HG03280 (cell line): ENCODE measurements around the gene FXYD3.
"Not testable (repeated sequence)": the region's sequence is repeated elsewhere in the genome, so short reads cannot be mapped to it uniquely, and the experiment has no call there.

Source experiments
- ATAC-seq: cut with Tn5 transposase; IDR thresholded peaks from one replicate; pipeline ENCODE4 v1.9.1; 2021; ENCODE audit warnings: mild to moderate bottlenecking, moderate library complexity; ENCODE audit not compliant: unreplicated experiment

The FXYD3 gene

DNA sequence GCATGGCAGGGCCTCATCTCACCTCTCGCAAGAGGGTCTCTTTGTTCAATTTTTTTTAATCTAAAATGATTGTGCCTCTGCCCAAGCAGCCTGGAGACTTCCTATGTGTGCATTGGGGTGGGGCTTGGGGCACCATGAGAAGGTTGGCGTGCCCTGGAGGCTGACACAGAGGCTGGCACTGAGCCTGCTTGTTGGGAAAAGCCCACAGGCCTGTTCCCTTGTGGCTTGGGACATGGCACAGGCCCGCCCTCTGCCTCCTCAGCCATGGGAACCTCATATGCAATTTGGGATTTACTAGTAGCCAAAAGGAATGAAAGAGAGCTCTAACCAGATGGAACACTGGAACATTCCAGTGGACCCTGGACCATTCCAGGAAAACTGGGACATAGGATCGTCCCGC is 8.0 kb downstream of the FXYD3 start:
- ATAC-seq, result no peak

- no peak for ATAC-seq
Measured at GRCh38 chr19:35124098-35125060, 8.8 kb downstream of the FXYD3 start.

DNA sequence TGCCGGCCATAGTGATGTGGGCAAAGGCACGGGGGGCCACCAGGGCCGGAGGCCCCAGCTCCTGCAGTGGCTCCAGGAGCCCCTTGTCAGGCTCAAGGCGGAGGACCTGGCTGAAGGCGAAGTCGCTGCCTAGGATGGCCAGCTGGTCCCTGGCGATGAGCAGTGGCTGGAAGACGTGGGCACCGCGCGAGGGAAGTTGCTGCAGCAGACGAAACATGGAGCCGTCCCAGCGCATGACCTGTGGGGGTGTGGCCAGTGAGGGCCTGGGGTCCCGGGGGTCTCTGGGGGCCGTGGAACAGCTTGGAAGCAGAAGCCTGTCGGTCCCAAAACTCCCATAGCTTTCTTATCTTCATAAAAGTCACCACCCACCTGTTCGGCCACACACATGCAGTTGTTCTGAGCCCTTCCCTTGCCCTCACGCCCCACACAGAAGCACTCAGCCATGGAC is 9.7 kb downstream of the FXYD3 start:
- no peak for ATAC-seq

GRCh38 chr19:35125749-35126623 is 10.4 kb downstream of the FXYD3 start:
- ATAC-seq, result no peak

DNA sequence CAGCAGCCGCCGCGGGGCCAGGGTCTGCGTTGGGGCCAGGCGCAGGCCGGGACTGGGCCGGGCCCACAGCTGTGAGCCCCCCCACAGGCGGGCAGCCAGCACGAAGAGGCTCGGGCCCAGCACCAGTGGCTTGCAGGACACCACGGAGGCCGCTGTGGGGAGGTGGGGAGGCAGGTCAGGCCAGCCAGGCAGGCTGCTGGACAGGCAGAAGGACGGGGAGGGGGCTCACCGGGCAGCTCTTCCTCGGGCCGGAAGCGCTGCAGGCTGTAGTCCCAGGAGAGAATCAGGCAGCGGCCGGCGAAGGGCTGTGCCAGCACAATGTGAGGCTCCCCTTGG is 11.0 kb downstream of the FXYD3 start:
- no peak for ATAC-seq

- no peak for ATAC-seq
Measured at GRCh38 chr19:35127871-35128270, 12.2 kb downstream of the FXYD3 start.

DNA sequence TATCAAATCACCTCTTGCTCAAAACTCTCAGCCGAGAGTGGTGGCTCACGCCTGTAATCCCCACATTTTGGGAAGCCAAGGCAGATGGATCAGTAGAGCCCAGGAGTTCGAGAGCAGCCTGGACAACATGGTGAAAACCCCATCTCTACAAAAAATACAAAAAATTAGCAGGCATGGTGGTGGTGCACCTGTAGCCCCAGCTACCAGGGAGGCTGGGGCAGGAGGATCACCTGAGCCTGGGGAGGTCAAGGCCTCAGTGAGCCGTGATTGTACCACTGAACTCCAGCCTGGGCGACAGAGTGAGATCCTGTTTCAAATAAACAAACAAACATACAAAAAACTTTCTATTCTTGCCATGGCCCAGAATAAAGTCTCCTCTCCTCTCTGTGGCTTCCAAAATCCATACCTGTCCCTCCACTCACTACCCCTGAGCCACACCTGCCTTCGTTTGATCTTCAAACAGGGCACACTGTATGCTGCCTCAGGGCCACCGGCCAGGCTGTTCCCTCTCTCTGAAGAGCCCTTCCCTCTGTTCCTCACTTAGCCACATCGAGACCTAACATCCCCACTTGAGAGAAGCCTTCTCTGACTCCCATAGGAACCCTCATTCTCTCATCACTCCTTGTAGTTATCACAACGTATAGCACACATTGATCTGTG is 12.9 kb downstream of the FXYD3 start:
- ATAC-seq, result no peak

- not testable (repeated sequence) for ATAC-seq
Measured at GRCh38 chr19:35129724-35130274, 14.2 kb downstream of the FXYD3 start.

DNA sequence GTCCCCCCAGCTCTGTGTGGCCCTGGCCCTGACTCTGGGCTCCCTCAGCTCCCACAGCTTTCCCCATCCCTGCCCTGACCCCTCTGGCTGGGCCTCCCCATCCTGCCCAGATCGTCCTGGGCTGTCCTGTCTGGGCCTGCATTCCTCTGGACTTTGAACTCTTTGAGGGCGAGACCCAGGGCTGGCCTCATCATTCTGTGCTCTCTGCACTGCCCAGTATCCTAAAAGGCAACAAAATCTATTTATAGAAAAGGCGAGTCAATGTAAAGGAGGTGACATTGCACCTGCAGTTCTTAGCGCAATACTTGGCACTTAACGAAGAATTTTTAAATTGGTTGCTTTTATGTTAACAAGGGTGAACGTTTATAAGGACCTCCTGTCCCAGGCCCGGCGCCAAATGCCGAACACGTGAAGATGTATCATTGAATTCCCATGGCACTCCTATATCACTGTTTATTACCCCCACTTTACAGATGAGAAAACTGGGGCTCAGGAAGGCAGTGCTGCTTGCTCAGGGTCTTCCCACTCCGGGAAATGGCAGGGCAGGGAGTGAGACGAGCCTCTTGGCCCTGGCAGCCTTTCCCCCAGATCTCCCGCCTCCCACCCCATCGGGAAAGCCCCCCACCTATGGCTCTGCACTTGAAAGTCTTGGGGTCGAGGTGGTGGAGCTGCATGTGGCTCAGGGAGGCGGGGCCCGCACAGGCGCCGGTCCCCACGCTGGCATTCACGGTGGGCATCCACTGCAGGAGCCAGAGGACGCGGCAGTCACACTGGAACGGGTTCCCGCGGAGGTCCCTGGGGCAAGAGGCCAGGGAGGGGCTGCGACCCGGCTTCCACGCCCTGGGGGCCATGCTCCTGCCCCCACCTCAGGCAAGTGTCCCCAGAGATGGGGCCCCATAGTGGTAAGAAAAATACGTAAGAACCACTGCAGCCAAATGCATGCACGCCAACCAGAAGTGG is 15.4 kb downstream of the FXYD3 start:
- no peak for ATAC-seq

GRCh38 chr19:35132254-35132653 is 16.6 kb downstream of the FXYD3 start:
- no peak for ATAC-seq

DNA sequence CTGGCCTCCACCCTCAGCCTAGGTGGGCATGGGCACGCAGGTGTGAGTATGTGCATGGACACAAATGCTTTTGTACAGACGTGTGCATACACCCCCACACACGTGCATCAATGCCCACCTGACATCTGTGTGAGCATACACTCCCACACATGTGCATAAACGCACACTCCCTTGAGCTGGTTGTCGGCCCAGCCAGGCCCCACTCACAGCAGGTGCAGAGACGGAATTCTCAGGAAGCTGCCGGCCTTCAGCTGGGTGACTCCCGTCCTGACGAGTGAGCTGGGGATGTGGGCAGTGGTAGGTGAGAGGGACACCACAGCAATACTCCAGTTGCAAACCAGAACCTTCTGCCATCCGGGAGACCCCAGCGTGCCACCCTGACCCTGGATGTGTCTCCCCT is 18.2 kb downstream of the FXYD3 start:
- no peak for ATAC-seq

- ATAC-seq, result no peak
Measured at GRCh38 chr19:35134601-35135242, 19.1 kb downstream of the FXYD3 start, which contains the start of gene LGI4. LGI4 (minus strand) TSS chr19:35135059; CDS start chr19:35134680, 379 bp downstream.

DNA sequence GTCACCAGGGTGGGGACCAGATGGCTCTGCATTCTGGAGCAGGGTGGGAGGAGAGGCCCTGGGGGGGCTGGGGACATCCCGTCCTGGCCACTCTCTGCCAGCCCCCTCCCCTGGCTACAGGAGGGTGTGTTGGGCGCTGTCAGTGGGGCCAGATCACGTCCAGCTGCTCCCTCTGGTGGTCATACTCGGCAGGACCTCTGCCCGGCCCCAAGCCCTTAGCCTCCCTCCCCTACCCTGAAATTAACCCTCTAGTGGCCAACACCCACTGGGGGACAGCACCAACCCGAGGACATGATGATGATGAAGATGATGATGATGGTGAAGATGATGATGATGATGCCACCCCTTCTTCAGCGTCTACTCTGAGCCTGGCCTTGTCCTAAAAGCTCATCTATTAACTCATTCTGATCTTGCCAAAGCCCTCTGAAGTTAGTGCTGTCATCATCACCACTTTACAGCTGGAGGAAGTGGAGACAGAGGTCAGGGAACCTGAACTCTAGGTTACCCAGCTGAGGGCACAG is 19.8 kb downstream of the FXYD3 start:
- no peak for ATAC-seq

DNA sequence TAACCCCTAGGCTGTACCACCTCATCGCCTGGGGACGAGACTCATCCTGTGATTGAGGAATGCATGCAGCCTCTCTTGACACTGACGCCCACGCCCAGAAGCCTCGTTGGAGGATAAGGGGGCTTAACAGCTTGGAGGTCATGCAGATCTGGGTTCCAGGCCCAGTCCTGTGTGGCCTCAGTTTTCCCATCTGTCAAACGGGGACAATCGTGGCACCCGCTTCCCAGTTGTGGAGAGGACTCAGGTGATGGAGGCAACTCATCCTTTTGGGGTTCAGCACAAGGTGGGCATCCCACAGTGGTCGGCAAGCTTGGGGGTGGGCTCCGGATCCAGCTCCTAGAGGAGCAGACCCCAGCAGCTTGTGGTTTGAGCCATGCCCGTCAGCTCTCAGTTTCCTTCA is 20.6 kb downstream of the FXYD3 start:
- ATAC-seq, result no peak

DNA sequence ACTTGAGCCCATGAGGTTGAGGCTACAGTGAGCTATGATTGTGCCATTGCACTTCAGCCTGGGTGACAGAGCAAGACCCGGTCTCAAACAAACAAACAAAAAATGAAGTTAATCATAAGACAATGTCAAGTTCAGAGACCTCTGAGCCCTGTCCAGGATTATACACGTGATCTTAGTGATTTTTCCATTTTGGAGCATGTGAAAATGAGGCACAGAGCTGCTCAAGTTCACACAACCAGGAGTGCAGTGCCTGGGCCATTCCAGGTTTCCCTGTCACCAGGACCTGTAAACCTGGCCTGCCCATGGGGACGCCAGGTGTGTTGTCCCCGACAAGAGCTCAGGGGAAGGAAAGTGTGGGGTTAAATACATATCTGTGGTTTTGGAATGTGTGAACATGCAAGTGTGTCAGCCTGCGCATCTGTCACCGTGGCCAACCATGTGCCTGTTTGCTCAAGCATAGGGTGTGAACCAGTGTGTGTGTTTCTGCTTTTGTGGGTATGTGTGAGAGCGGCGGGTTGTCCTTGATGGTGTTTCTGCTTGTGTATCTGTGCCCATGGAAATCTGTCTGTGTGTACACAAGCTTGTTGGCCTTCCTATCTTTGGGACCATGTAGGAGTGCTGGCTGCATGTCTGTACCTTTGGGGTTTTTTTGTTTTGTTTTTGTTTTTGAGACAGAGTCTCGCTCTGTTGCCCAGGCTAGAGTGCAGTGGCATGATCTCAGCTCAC is 21.5 kb downstream of the FXYD3 start:
- ATAC-seq, result no peak

- no peak for ATAC-seq
Measured at GRCh38 chr19:35138305-35138892, 22.8 kb downstream of the FXYD3 start, which contains the start of gene FXYD1. FXYD1 (plus strand) TSS chr19:35138824; CDS start chr19:35140080, 1,256 bp downstream.

DNA sequence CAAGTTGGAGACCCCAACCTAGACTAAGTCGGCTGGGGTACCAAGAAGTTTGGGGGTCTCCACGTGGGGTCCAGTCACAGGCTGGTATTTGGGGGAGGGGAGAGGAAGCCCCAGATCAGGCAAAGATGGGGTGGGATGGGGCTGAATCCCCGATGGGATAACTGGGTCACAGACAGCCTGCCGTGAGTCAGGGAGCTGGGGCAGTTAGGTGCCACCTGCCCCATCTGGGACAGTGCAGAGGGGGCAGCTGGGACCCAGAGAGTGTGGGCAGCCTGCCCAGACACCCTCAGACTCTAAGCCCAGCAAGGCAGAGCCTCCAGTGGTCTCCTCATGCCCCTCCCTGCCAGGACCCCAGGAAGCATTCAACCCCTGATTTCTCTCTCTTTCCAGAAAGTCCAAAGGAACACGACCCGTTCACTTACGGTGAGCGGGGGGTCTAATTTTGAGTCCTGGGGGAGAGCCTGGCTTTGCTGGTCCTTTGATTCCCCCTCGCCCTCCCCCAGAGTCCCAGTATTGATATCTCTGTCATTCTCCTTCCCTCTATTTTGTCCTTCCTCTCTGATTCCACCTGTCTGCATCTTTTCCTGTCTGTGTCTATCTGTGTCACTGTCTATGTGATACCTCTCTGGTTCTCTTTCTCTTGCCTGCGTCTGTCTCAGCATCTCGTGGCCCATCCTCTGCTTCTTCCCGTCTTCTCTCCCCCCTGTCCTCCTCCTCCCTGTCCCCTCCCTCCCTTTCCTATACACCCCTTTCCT is 24.8 kb downstream of the FXYD3 start:
- ATAC-seq, result no peak
